HCT116 (cell line): ENCODE data around the gene FOXK2. TPM values are rescaled to one million over a fixed set of nuclear protein-coding genes. Genes with fewer than 3 reads are reported as not detected.

Experiments used
- ATAC-seq: fragments of 200-7000 bp; cut with Tn5 transposase; 2 replicates; pipeline ENCODE4 v1.9.1; 2020; ENCODE audit warnings: mild to moderate bottlenecking, moderate library complexity
- BruUV-seq: library from RNA; stranded (reverse); fragments of 400-500 nt; replicated peaks from 2 replicates; lab custom pipeline; 2021; lab: Mats Ljungman, UMichigan
- CTCF ChIA-PET: fragments of 300-600 bp; sonication (Branson Sonifier 250); formaldehyde crosslinking; loops from one replicate; lab custom pipeline; 2021; ENCODE audit warnings: antibody characterized with exemption; lab: Charles Lee
- POLR2A ChIA-PET: fragments of 300-600, 350-600 bp; sonication (Branson Sonifier 250); formaldehyde crosslinking; loops from one replicate; lab custom pipeline; 2021; ENCODE audit warnings: antibody characterized with exemption; lab: Charles Lee
- RAD21 ChIA-PET, 2 experiments: fragments of 300-600 bp; sonication (Branson Sonifier 250); formaldehyde crosslinking; loops; one replicate each; lab custom pipeline; 2023; ENCODE audit warnings: low total read pairs in 2 of 2; ENCODE audit not compliant: uncharacterized antibody in 2 of 2, unreplicated experiment in 2 of 2, low non-redundant PET in 1 of 2; lab: Charles Lee
- DNase-seq: peaks from one replicate; pipeline ENCODE4 v3.0.0-alpha.2; 2010; ENCODE audit warnings: low read depth, low spot score
- H2AFZ ChIP-seq: fragments of 200-600 bp; shearing (Covaris generic), sonication (generic); 2 replicates; pipeline ENCODE4 v1.6.1; 2017; ENCODE audit warnings: low read depth, mixed run types, mixed read lengths, antibody characterized with exemption, low read length; ENCODE audit not compliant: poor library complexity, severe bottlenecking
- H3K27ac ChIP-seq: 2 replicates; pipeline ENCODE4 v1.5.1; 2012; ENCODE audit warnings: low read depth, low read length
- H3K27me3 ChIP-seq: fragments of 200-600 bp; sonication (generic); 2 replicates; pipeline ENCODE4 v1.6.1; 2016; ENCODE audit warnings: mixed run types, low read length, mixed read lengths; ENCODE audit not compliant: insufficient read depth
- H3K36me3 ChIP-seq, 2 experiments: fragments of 200-500 bp in 1 of 2; fragments of 200-600 bp in 1 of 2; sonication (Bioruptor generic) in 1 of 2; sonication (generic) in 1 of 2; 2 replicates each; pipeline versions ENCODE4 v1.5.1 to v1.6.1; 2014 to 2016; ENCODE audit warnings: low read length in 2 of 2, inconsistent platforms in 1 of 2, mixed read lengths in 1 of 2, mixed run types in 1 of 2; ENCODE audit not compliant: insufficient read depth in 2 of 2, control insufficient read depth in 1 of 2
- H3K4me1 ChIP-seq, 2 experiments: fragments of 200-600 bp in 1 of 2; sonication (generic) in 1 of 2; 2 replicates each; pipeline versions ENCODE4 v1.5.1 to v1.6.1; 2012 to 2017; ENCODE audit warnings: low read length in 2 of 2, inconsistent platforms in 1 of 2, mild to moderate bottlenecking in 1 of 2, mixed read lengths in 1 of 2, mixed run types in 1 of 2, moderate library complexity in 1 of 2; ENCODE audit not compliant: insufficient read depth in 2 of 2, control insufficient read depth in 1 of 2
- H3K4me2 ChIP-seq: fragments of 200-600 bp; sonication (generic); 2 replicates; pipeline ENCODE4 v1.6.1; 2017; ENCODE audit warnings: mixed run types, low read length, mixed read lengths
- H3K4me3 ChIP-seq, 2 experiments: fragments of 200-600 bp in 1 of 2; sonication (generic) in 1 of 2; replicated peaks in 1 of 2; 2 replicates each; pipeline ENCODE4 v1.5.1; 2011 to 2016; ENCODE audit warnings: low read length in 2 of 2, control low read depth in 1 of 2, low read depth in 1 of 2, mild to moderate bottlenecking in 1 of 2, mixed read lengths in 1 of 2, mixed run types in 1 of 2
- H3K79me2 ChIP-seq: fragments of 200-600 bp; sonication (generic); 2 replicates; pipeline ENCODE4 v1.6.1; 2017; ENCODE audit warnings: mild to moderate bottlenecking, mixed run types, low read length, moderate library complexity, mixed read lengths; ENCODE audit not compliant: insufficient read depth
- H3K9ac ChIP-seq: fragments of 200-600 bp; sonication (generic); 2 replicates; pipeline ENCODE4 v1.6.1; 2016; ENCODE audit warnings: low read length, mixed read lengths
- H3K9me2 ChIP-seq: fragments of 200-600 bp; sonication (generic), shearing (Covaris generic); 2 replicates; pipeline ENCODE4 v1.6.1; 2017; ENCODE audit warnings: mixed run types, mild to moderate bottlenecking, moderate library complexity; ENCODE audit not compliant: insufficient read depth
- H3K9me3 ChIP-seq, 2 experiments: fragments of 200-500 bp in 1 of 2; fragments of 200-600 bp in 1 of 2; sonication (Bioruptor generic) in 1 of 2; sonication (generic) in 1 of 2; 2 replicates each; pipeline ENCODE4 v1.6.1; 2014 to 2017; ENCODE audit warnings: low read length in 2 of 2, mixed read lengths in 2 of 2, inconsistent platforms in 1 of 2, low read depth in 1 of 2, mild to moderate bottlenecking in 1 of 2, mixed run types in 1 of 2, moderate library complexity in 1 of 2; ENCODE audit not compliant: control insufficient read depth in 1 of 2, insufficient read depth in 1 of 2
- H4K20me1 ChIP-seq: fragments of 200-600 bp; sonication (generic), shearing (Covaris generic); 2 replicates; pipeline ENCODE4 v1.6.1; 2017; ENCODE audit warnings: mixed run types, mild to moderate bottlenecking, moderate library complexity; ENCODE audit not compliant: insufficient read depth
- CBX3 ChIP-seq: IDR thresholded peaks from 2 replicates; pipeline ENCODE4 v1.6.1; 2012; ENCODE audit warnings: low read depth
- EZH2 ChIP-seq: fragments of 200-600 bp; sonication (generic); IDR thresholded peaks from 2 replicates; pipeline ENCODE4 v1.6.1; 2017; ENCODE audit warnings: antibody characterized with exemption, mixed run types
- FOSL1 ChIP-seq: IDR thresholded peaks from 2 replicates; pipeline ENCODE4 v1.6.1; 2012; ENCODE audit warnings: low read depth
- JUND ChIP-seq: IDR thresholded peaks from 2 replicates; pipeline ENCODE4 v1.6.1; 2012
- POLR2A ChIP-seq: IDR thresholded peaks from 2 replicates; pipeline ENCODE4 v1.7.0; 2011; ENCODE audit warnings: borderline replicate concordance; ENCODE audit not compliant: insufficient read depth, insufficient read length; ENCODE audit errors: extremely low read depth
- POLR2AphosphoS5 ChIP-seq: IDR thresholded peaks from 2 replicates; pipeline ENCODE4 v1.6.1; 2011; ENCODE audit warnings: mild to moderate bottlenecking, low read depth, low read length, moderate library complexity
- RAD21 ChIP-seq: IDR thresholded peaks from 2 replicates; pipeline ENCODE4 v1.6.1; 2012; ENCODE audit warnings: low read depth, mild to moderate bottlenecking
- SIN3A ChIP-seq: IDR thresholded peaks from 2 replicates; pipeline ENCODE4 v1.6.1; 2012; ENCODE audit warnings: low read depth
- SP1 ChIP-seq: IDR thresholded peaks from 2 replicates; pipeline ENCODE4 v1.6.1; 2012; ENCODE audit warnings: low read depth
- SRF ChIP-seq: IDR thresholded peaks from 2 replicates; pipeline ENCODE4 v1.6.1; 2012; ENCODE audit warnings: low read depth
- ZFX ChIP-seq: fragments of 450-650 bp; IDR thresholded peaks from 2 replicates; pipeline ENCODE4 v1.6.1; 2017
- ZNF274 ChIP-seq: fragments of 200-500 bp; sonication (Bioruptor generic); IDR thresholded peaks from 2 replicates; pipeline ENCODE4 v1.6.1; 2014; ENCODE audit warnings: mild to moderate bottlenecking, low read depth, low read length, inconsistent platforms
- intact Hi-C: fragments of 100-400 bp; cut with micrococcal nuclease; formaldehyde crosslinking; loops from 2 replicates; pipeline ENCODE4 v1.10.0; 2022
- total RNA-seq: library from RNA; stranded (reverse); gene quantifications from one replicate; pipeline ENCODE4 v1.2.1, GENCODE V29; 2021; ENCODE audit not compliant: unreplicated experiment
- TF ChIP-seq, protein P1 (sequence below): IDR thresholded peaks from 2 replicates; pipeline ENCODE4 v1.6.1; 2012
- TF ChIP-seq, protein P2 (sequence below): IDR thresholded peaks from 2 replicates; pipeline ENCODE4 v1.6.1; 2011; ENCODE audit warnings: mild to moderate bottlenecking, low read length, moderate library complexity; ENCODE audit not compliant: insufficient replicate concordance; ENCODE audit errors: extremely low read depth
- TF ChIP-seq, protein P3 (sequence below): IDR thresholded peaks from 2 replicates; pipeline ENCODE4 v1.6.1; 2012

FOXK2 gene
- total RNA-seq, 1 experiment from 2014 or later = 122 TPM

DNA sequence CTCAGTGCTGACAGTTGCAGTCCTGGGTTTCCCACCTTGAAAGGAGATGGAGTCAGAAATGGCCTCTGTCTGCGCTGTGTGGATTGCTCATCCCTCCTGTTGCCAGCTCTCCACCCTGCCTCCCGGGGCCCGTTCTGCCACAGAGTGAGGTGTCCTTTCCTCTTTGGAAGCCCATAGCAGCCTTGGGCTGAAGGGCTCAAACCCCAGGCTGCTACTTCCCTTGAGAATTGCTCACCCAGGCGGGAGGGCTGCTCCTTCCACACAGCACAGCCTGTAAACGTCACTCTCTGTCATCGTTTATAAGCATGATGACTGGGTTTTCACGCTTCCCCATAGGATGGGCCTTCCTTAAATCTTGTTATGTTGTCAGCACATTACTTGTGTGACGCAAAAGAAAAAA is 62.7 kb downstream of the FOXK2 start:
- Histone ChIP-seq H3K9me2 (no peaks in the 10 kb centered on the region), H2AFZ (no peak overlapping the region), H3K27ac (no peak overlapping the region), H3K4me3 (no peak overlapping the region), H3K79me2 (peaks cover 71% of the 10 kb centered on the region), H4K20me1 (peaks cover 7% of the 10 kb centered on the region; the same call in 1 of the 2 replicates), H3K4me1 (no peaks in the 10 kb centered on the region), H3K9me3 (no peaks in the 10 kb centered on the region), H3K4me2 (no peak overlapping the region), H3K9ac (no peak overlapping the region), H3K36me3 (peaks cover 36 to 57% of the 10 kb centered on the region in 2 experiments), H3K27me3 (no peaks in the 10 kb centered on the region)
- intact Hi-C loops = no loop called here
- ChIA-PET RAD21 (no interaction called here), CTCF (no interaction called here), POLR2A (no interaction called here)
- DNase-seq (no peak), ATAC-seq (0 out of 2 replicates have a peak, but pooled peaks have one; percentile 18)
- no TSS peak for BruUV-seq
- no peak for TF ChIP-seq EZH2
- no peak for TF ChIP-seq JUND
- TF ChIP-seq SRF = no peak
- TF ChIP-seq, protein P1, sequence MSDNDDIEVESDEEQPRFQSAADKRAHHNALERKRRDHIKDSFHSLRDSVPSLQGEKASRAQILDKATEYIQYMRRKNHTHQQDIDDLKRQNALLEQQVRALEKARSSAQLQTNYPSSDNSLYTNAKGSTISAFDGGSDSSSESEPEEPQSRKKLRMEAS = no peak
- TF ChIP-seq SIN3A = no peak
- TF ChIP-seq SP1 = no peak
- TF ChIP-seq, protein P2, sequence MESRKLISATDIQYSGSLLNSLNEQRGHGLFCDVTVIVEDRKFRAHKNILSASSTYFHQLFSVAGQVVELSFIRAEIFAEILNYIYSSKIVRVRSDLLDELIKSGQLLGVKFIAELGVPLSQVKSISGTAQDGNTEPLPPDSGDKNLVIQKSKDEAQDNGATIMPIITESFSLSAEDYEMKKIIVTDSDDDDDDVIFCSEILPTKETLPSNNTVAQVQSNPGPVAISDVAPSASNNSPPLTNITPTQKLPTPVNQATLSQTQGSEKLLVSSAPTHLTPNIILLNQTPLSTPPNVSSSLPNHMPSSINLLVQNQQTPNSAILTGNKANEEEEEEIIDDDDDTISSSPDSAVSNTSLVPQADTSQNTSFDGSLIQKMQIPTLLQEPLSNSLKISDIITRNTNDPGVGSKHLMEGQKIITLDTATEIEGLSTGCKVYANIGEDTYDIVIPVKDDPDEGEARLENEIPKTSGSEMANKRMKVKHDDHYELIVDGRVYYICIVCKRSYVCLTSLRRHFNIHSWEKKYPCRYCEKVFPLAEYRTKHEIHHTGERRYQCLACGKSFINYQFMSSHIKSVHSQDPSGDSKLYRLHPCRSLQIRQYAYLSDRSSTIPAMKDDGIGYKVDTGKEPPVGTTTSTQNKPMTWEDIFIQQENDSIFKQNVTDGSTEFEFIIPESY = no peak
- no peak for TF ChIP-seq ZNF274
- TF ChIP-seq CBX3 = no peak
- TF ChIP-seq, protein P3, sequence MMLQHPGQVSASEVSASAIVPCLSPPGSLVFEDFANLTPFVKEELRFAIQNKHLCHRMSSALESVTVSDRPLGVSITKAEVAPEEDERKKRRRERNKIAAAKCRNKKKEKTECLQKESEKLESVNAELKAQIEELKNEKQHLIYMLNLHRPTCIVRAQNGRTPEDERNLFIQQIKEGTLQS = no peak
- TF ChIP-seq POLR2A = no peak
- no peak for TF ChIP-seq ZFX
- no peak for TF ChIP-seq RAD21
- no peak for TF ChIP-seq POLR2AphosphoS5
- no peak for TF ChIP-seq FOSL1
